Liver (tissue), 3 donors: ENCODE data around the gene IRF2BP2.

ENCODE experiments used
- RXRA ChIP-seq, 2 donors: IDR thresholded peaks; 2 replicates each; pipeline ENCODE4 v1.6.1; 2017 to 2018; ENCODE audit warnings: antibody characterized with exemption in 2 of 2, mild to moderate bottlenecking in 1 of 2
- SP1 ChIP-seq: IDR thresholded peaks from 2 replicates; pipeline ENCODE4 v1.6.1; 2018; ENCODE audit warnings: antibody characterized with exemption, mild to moderate bottlenecking
- TAF1 ChIP-seq: conservative IDR thresholded peaks from 2 replicates; pipeline ENCODE4 v1.6.1; 2016; ENCODE audit warnings: antibody characterized with exemption, mild to moderate bottlenecking
- TF ChIP-seq, protein P1 (sequence below): fragments of 150-350 bp; IDR thresholded peaks from 2 replicates; pipeline ENCODE4 v1.5.1; 2017; ENCODE audit warnings: improper control_type of control experiment, low read depth, low read length; ENCODE audit not compliant: missing input control
- donor health status: healthy.
- donor health status: healthy.

DNA sequence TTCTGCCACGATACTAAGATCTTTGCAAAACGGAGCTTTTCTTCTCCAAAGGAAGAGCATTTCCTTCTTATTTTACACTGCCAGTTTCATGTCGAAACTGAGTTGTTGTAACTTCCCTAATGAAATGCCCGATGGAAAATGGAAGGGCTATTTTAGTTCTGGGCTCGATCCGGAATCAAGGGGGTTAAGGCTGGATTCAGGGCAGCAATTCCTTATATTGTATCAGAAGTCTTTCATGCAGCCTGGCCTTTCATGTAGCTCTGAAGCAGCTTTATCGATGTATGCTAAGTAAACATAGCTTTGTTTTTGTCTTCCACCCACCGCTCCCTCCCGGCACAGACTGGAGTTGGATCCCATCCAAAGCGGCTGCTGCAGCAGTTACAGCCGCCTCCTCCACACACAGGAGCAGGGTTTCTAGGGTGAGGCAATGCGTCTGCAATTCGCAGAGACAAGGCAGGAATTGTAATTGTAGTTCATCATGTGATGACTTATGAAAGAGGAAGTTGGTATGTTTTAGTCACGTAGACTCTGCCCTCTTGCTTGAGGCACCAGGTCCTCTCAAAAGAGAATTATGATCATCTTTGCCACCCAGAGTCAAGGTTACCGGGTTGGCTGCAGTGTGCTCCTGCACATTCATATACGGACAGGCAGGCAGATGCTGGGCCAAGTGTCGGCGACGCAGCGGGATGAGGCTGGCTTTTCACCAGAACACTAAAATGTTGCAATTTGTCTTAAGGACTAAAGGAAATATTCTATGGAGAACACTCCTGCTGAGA lies 2.6 kb upstream of the IRF2BP2 start:
- TF ChIP-seq SP1 (peak; percentile 93), TAF1 (peak; percentile 76), RXRA (IDR thresholded peaks at IDR 0.05) (peak; percentile 85 to 87)
- TF ChIP-seq, protein P1, sequence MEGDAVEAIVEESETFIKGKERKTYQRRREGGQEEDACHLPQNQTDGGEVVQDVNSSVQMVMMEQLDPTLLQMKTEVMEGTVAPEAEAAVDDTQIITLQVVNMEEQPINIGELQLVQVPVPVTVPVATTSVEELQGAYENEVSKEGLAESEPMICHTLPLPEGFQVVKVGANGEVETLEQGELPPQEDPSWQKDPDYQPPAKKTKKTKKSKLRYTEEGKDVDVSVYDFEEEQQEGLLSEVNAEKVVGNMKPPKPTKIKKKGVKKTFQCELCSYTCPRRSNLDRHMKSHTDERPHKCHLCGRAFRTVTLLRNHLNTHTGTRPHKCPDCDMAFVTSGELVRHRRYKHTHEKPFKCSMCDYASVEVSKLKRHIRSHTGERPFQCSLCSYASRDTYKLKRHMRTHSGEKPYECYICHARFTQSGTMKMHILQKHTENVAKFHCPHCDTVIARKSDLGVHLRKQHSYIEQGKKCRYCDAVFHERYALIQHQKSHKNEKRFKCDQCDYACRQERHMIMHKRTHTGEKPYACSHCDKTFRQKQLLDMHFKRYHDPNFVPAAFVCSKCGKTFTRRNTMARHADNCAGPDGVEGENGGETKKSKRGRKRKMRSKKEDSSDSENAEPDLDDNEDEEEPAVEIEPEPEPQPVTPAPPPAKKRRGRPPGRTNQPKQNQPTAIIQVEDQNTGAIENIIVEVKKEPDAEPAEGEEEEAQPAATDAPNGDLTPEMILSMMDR, result no peak
